ENCODE data around the gene TNN.

Gene TNN

GRCh38 chr1:175174309-175175102, 106.9 kb downstream of the TNN start:
- Mint-ChIP-seq H3K9me3 (no peaks in the 10 kb centered on the region), H3K27ac (peak overlapping the region; percentile 71), H3K4me3 (peak overlapping the region in 1 of 2 donors; percentile 6), H3K36me3 (peaks cover 55 to 83% of the 10 kb centered on the region in 2 donors), H3K27me3 (no peaks in the 10 kb centered on the region), H3K4me1 (peaks cover 50 to 92% of the 10 kb centered on the region in 2 donors)
- ATAC-seq (replicated peaks) = no peak
- no peak for DNase-seq

- Mint-ChIP-seq H3K27me3 (no peaks in the 10 kb centered on the region), H3K36me3 (peaks cover 43 to 76% of the 10 kb centered on the region in 2 donors), H3K4me3 (no peak overlapping the region), H3K9me3 (no peaks in the 10 kb centered on the region), H3K27ac (no peak overlapping the region), H3K4me1 (peaks cover 45 to 89% of the 10 kb centered on the region in 2 donors)
- ATAC-seq (replicated peaks) (no peak), DNase-seq (no peak)
These were observed 108.6 kb downstream of the TNN start for GRCh38 chr1:175176246-175176645.

DNA sequence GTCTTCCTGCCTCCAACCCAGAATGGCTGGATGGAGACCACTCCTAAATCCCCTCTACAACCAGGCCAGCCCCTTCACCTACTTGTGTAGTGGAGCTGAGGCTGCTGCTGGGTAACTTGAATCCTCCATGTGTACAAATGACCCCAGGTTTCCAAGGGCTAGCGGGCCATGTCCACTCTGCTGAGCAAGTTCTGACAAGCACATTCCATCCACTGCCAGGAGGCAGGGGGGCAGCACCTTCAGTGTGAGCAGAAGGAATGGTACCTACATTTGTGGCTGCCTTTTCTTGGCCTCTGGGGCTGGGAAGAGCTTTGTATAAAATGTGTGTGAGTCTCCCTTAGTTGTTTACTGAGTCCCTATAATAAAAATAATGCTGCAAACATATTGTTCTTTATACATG, 110.4 kb downstream of the TNN start:
- Mint-ChIP-seq H3K4me3 (no peak overlapping the region), H3K9me3 (no peaks in the 10 kb centered on the region), H3K27ac (peak overlapping the region; percentile 31), H3K27me3 (no peaks in the 10 kb centered on the region), H3K4me1 (peaks cover 53 to 93% of the 10 kb centered on the region in 2 donors), H3K36me3 (peaks cover 47 to 77% of the 10 kb centered on the region in 2 donors)
- ATAC-seq (replicated peaks) (no peak), DNase-seq (no peak)

- Mint-ChIP-seq H3K4me1 (peaks cover 56 to 93% of the 10 kb centered on the region in 2 donors), H3K27ac (peak overlapping the region; percentile 31), H3K27me3 (no peaks in the 10 kb centered on the region), H3K4me3 (no peak overlapping the region), H3K9me3 (no peaks in the 10 kb centered on the region), H3K36me3 (peaks cover 49 to 77% of the 10 kb centered on the region in 2 donors)
- ATAC-seq (replicated peaks) (no peak), DNase-seq (no peak)
These were observed 110.8 kb downstream of the TNN start for GRCh38 chr1:175178456-175178855.

DNA sequence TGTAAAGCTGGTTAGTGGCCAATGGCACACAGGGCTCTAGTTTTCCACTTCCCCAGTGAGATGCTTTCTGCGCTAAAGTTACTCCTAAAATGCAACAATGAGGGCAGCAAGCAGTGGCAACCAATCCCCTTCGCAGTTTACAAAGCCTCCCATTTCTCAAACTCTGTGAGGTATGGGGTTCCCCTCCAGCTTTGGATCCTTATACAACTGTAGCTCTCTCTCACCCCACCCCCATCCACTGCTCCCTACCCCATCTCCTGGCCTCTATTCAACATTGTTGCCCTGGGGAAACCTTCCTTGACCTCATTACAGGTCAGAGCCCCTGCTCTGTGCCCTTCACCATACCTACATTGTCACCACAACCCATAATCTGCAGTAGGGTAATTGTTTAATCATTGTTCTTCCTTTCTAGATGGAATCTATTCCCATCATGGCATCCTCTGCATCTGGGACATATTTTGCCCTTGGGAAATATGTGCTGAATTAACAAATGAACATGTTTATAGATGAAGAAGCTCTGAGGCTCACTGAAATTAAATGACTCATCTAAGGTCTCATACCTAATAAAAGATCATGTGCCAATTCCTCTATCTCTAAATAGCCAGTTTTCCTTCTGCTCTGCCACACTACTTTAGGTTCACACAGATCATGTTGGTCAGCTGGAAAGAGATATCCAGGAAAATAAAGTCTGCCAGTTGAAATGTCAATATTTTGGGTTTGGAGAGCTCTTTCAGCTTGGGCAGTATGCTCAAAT, 112.4 kb downstream of the TNN start:
- peak; percentile 79 to 82 for ATAC-seq (replicated peaks)
- peaks cover 56 to 92% of the 10 kb centered on the region in 2 donors for H3K4me1 Mint-ChIP-seq
- no peak for DNase-seq
- no peaks in the 10 kb centered on the region for H3K27me3 Mint-ChIP-seq
- H3K27ac Mint-ChIP-seq = peak overlapping the region; percentile 88
- peak overlapping the region; percentile 8 to 50 for H3K4me3 Mint-ChIP-seq
- no peaks in the 10 kb centered on the region for H3K9me3 Mint-ChIP-seq
- H3K36me3 Mint-ChIP-seq = peaks cover 45 to 66% of the 10 kb centered on the region in 2 donors

DNA sequence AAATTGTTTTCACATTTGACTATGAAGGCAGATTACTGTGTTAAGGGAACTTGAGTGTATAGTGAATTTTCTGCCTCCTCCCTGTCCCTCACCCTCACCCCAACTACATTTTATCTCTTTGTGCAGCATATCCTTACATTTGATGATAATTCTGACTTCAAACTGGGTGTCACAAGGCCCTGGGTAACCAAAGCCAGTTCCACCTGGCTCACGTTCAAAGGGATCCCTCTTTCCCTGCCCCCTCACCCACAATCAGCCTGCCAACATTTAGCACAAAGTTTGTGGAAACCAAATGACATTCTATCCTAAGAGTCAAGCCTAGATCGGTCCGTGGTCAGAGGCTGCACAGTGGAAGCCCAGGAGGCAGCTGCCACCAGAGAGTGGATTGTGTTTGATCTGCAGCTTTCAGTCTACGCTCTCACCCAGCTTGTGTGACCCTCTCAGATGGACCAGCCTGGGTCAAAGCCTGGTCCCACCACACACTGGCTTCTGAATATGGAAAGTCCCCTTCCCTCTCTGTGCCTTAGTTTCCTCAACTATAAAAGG, 114.6 kb downstream of the TNN start:
- H3K4me3 Mint-ChIP-seq = no peak overlapping the region

DNA sequence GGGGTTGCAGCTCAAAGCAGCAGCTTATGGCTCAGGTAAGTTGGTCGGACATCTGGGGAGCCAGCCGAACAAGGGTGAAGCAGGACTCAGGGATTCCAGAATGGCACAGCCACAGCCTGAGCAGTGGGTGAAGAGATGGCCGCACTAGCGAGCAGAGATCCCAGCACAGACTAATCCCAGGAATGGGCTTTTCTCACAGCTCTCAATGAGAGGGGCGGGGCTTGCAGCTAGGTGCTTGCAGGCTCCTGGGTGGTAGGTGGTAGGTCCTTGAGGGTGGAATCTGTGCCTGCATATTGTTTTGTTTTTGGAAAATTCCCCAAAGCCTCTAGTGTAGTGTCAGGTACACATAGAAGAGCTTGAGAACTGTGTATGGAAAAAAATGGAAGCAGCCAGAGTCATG, 116.0 kb downstream of the TNN start:
- Mint-ChIP-seq H3K9me3 (no peaks in the 10 kb centered on the region), H3K27me3 (no peaks in the 10 kb centered on the region), H3K4me1 (peaks cover 78 to 96% of the 10 kb centered on the region in 2 donors), H3K36me3 (peaks cover 45 to 68% of the 10 kb centered on the region in 2 donors), H3K27ac (peak overlapping the region; percentile 76), H3K4me3 (no peak overlapping the region)
- ATAC-seq (replicated peaks) (no peak), DNase-seq (no peak)

More for the DNA sequence above, 114.6 kb downstream of the TNN start:
- H3K27ac Mint-ChIP-seq = peak overlapping the region; percentile 34
- ATAC-seq (replicated peaks) (no peak), DNase-seq (no peak)
- H3K36me3 Mint-ChIP-seq = peaks cover 38 to 64% of the 10 kb centered on the region in 2 donors
- H3K27me3 Mint-ChIP-seq = no peaks in the 10 kb centered on the region
- H3K4me1 Mint-ChIP-seq = peaks cover 67 to 96% of the 10 kb centered on the region in 2 donors
- H3K9me3 Mint-ChIP-seq = no peaks in the 10 kb centered on the region

- H3K4me3 Mint-ChIP-seq = peak overlapping the region in 1 of 2 donors; percentile 17
- H3K27me3 Mint-ChIP-seq = no peaks in the 10 kb centered on the region
- H3K27ac Mint-ChIP-seq = peak overlapping the region; percentile 1
- peaks cover 79 to 99% of the 10 kb centered on the region in 2 donors for H3K4me1 Mint-ChIP-seq
- no peak for DNase-seq
- no peak for ATAC-seq (replicated peaks)
- H3K9me3 Mint-ChIP-seq = no peaks in the 10 kb centered on the region
- H3K36me3 Mint-ChIP-seq = peaks cover 66 to 70% of the 10 kb centered on the region in 2 donors
These were observed 118.3 kb downstream of the TNN start for GRCh38 chr1:175185903-175186302.

GRCh38 chr1:175186433-175187160, 119.0 kb downstream of the TNN start:
- DNase-seq (no peak), ATAC-seq (replicated peaks) (no peak)
- peak overlapping the region; percentile 49 to 52 for H3K4me3 Mint-ChIP-seq
- H3K27me3 Mint-ChIP-seq = no peaks in the 10 kb centered on the region
- peaks cover 76 to 96% of the 10 kb centered on the region in 2 donors for H3K4me1 Mint-ChIP-seq
- peaks cover 64 to 67% of the 10 kb centered on the region in 2 donors for H3K36me3 Mint-ChIP-seq
- no peaks in the 10 kb centered on the region for H3K9me3 Mint-ChIP-seq
- peak overlapping the region; percentile 47 for H3K27ac Mint-ChIP-seq

DNA sequence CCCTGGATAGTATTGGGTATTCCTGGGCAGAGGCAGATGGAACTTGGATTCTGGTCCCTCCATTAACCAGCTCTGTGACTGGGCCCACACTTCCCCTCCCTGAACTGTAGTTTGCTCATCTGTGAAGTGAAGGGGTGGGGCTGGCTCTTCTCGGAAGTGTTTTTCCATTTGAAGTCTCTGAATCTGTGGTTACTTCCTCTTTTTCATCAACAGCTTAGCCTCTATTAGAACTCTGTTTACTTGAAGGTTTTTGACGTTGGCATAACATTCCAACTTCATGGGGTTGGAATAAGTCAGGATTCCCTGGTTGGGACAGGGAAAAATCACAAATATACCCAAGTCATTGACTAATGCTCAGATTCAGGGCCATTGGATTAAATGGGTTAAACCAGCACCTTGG, 121.3 kb downstream of the TNN start:
- DNase-seq (peak; percentile 67), ATAC-seq (replicated peaks) (peak; percentile 73 to 82)

DNA sequence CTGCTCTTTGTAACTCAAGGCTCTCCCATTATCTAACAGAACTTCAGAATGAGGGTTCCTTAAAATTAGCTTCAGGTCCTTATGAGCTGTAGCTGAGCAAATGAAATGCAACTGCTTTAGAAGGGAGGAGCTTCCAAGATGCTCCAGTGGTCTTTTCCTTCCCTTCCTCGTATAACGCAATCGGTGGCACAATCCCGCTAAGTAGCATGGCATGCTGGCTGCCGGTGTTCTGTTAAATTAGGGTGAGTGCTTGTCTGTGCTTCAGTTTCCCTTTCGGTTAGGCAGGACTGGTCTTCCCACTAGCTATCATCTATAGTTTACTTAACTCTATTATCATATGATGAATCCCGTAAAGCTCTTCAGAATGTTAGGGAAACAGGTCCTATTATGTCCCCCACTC, 124.0 kb downstream of the TNN start:
- H3K27me3 Mint-ChIP-seq = no peaks in the 10 kb centered on the region
- no peak for DNase-seq
- H3K4me1 Mint-ChIP-seq = peaks cover 71 to 85% of the 10 kb centered on the region in 2 donors
- H3K27ac Mint-ChIP-seq = peak overlapping the region; percentile 82
- ATAC-seq (replicated peaks) = no peak
- no peaks in the 10 kb centered on the region for H3K9me3 Mint-ChIP-seq
- H3K4me3 Mint-ChIP-seq = peak overlapping the region; percentile 96 to 99
- peaks cover 38% of the 10 kb centered on the region in 2 donors for H3K36me3 Mint-ChIP-seq

More for the DNA sequence above, 121.3 kb downstream of the TNN start:
- peak overlapping the region; percentile 82 for H3K27ac Mint-ChIP-seq
- H3K9me3 Mint-ChIP-seq = no peaks in the 10 kb centered on the region
- H3K27me3 Mint-ChIP-seq = no peaks in the 10 kb centered on the region
- H3K4me1 Mint-ChIP-seq = peaks cover 62 to 85% of the 10 kb centered on the region in 2 donors
- H3K36me3 Mint-ChIP-seq = peaks cover 49 to 52% of the 10 kb centered on the region in 2 donors
- peak overlapping the region; percentile 96 to 99 for H3K4me3 Mint-ChIP-seq

GRCh38 chr1:175192111-175192629, 124.5 kb downstream of the TNN start:
- peak; percentile 19 to 24 for ATAC-seq (replicated peaks)

GRCh38 chr1:175192630-175193526, 125.2 kb downstream of the TNN start, which contains the start of gene KIAA0040:
TSS of gene KIAA0040 (minus strand) at chr1:175192776. CDS start at chr1:175161013, 31,763 bp downstream.
- Mint-ChIP-seq H3K9me3 (no peaks in the 10 kb centered on the region), H3K27me3 (no peaks in the 10 kb centered on the region), H3K36me3 (peaks cover 26 to 31% of the 10 kb centered on the region in 2 donors), H3K27ac (peak within 1 kb of the TSS; percentile 90), H3K4me3 (peak within 1 kb of the TSS; percentile 96 to 99), H3K4me1 (peaks cover 68 to 85% of the 10 kb centered on the region in 2 donors)
- peak; percentile 53 for DNase-seq
- peak; percentile 55 to 58 for ATAC-seq (replicated peaks)

More at GRCh38 chr1:175192111-175192629, 124.5 kb downstream of the TNN start:
- Mint-ChIP-seq H3K27ac (peak overlapping the region; percentile 82), H3K36me3 (peaks cover 33 to 36% of the 10 kb centered on the region in 2 donors), H3K9me3 (no peaks in the 10 kb centered on the region), H3K4me1 (peaks cover 70 to 85% of the 10 kb centered on the region in 2 donors), H3K27me3 (no peaks in the 10 kb centered on the region), H3K4me3 (peak overlapping the region; percentile 96 to 99)
- DNase-seq = no peak
